Spleen (tissue), 11 donors: ENCODE data around the gene RAD51B. TPM values are rescaled to one million over a fixed set of nuclear protein-coding genes. Genes with fewer than 3 reads are reported as not detected.

ENCODE experiments used
- DNase-seq: peaks from one replicate; pipeline ENCODE4 v3.0.0-alpha.2; 2020
- H3K27ac ChIP-seq, 8 donors: fragments of 200-600 bp; sonication (generic) in 7 of 8; 1 replicate in 4 of 8; 2 replicates in 4 of 8; pipeline versions ENCODE4 v1.5.0 to v1.8.0; 2016 to 2021; ENCODE audit warnings: inconsistent platforms in 4 of 8, mild to moderate bottlenecking in 4 of 8, moderate library complexity in 1 of 8
- H3K27me3 ChIP-seq, 7 donors: fragments of 200-600 bp; sonication (generic) in 6 of 7; replicated peaks in 1 of 7; 1 replicate in 4 of 7; 2 replicates in 3 of 7; pipeline versions ENCODE4 v1.5.0 to v1.8.0; 2016 to 2021; ENCODE audit warnings: inconsistent platforms in 3 of 7, mild to moderate bottlenecking in 1 of 7
- H3K36me3 ChIP-seq, 6 donors: fragments of 200-600 bp; sonication (generic) in 5 of 6; 1 replicate in 4 of 6; 2 replicates in 2 of 6; pipeline versions ENCODE4 v1.5.0 to v1.8.0; 2016 to 2021; ENCODE audit warnings: inconsistent platforms in 2 of 6
- H3K4me1 ChIP-seq, 6 donors: fragments of 200-600 bp; sonication (generic) in 5 of 6; 1 replicate in 3 of 6; 2 replicates in 3 of 6; pipeline versions ENCODE4 v1.5.0 to v1.8.0; 2016 to 2021; ENCODE audit warnings: inconsistent platforms in 3 of 6
- H3K4me3 ChIP-seq, 8 donors: fragments of 200-600 bp; sonication (generic) in 7 of 8; 1 replicate in 4 of 8; 2 replicates in 4 of 8; pipeline versions ENCODE4 v1.5.0 to v1.8.0; 2016 to 2021; ENCODE audit warnings: inconsistent platforms in 4 of 8, mild to moderate bottlenecking in 4 of 8, moderate library complexity in 2 of 8
- H3K9me3 ChIP-seq, 8 donors: fragments of 200-600 bp; sonication (generic) in 7 of 8; 1 replicate in 4 of 8; 2 replicates in 4 of 8; pipeline versions ENCODE4 v1.5.0 to v1.8.0; 2016 to 2021; ENCODE audit warnings: inconsistent platforms in 4 of 8
- POLR2A ChIP-seq, 3 donors: fragments of 450-650 bp; IDR thresholded peaks; one replicate each; pipeline ENCODE4 v1.5.1; 2017; ENCODE audit warnings: antibody characterized with exemption in 3 of 3, mild to moderate bottlenecking in 1 of 3
- POLR2AphosphoS5 ChIP-seq, 3 donors: sonication (generic); formaldehyde crosslinking; IDR thresholded peaks; one replicate each; pipeline ENCODE4 v1.5.1; 2017; ENCODE audit warnings: antibody characterized with exemption in 3 of 3
- WGBS, 5 donors: extraction: QIAGEN DNeasy Blood & Tissue Kit in 3 of 5; methylation state at CpG; one replicate each; pipeline versions ENCODE4 v1.1.5 to v1.1.7; 2013 to 2018; 5-methylcytosine and 5-hydroxymethylcytosine counted together
- intact Hi-C: fragments of 100-400 bp; cut with DNase I; formaldehyde crosslinking; loops from one replicate; pipeline ENCODE4 v1.15.0; 2023; ENCODE audit warnings: low total_unique reads
- polyA plus RNA-seq, 3 donors: library from polyadenylated mRNA; stranded (reverse); fragments of 200-250 nt; gene quantifications; one replicate each; pipeline ENCODE4 v1.2.1, GENCODE V29; 2013
- total RNA-seq, 7 donors: library from RNA; depleted of rRNA in 3 of 7; stranded (reverse); fragments of >200 nt in 3 of 7; fragmentation: NEBNext Ultra II Directional in 4 of 7; extraction: Animal tissue kit (Norgen Biotek cat#: 25700) in 4 of 7; gene quantifications; one replicate each; pipeline versions ENCODE4 v1.1.0 to v1.2.1, GENCODE V29; 2016 to 2021
- TF ChIP-seq, protein P1 (sequence below), 11 experiments: fragments of 200-600 bp in 7 of 11; fragments of 450-650 bp in 4 of 11; sonication (generic) in 4 of 11; IDR thresholded peaks in 8 of 11; conservative IDR thresholded peaks in 3 of 11; 1 replicate in 7 of 11; 2 replicates in 4 of 11; pipeline versions ENCODE4 v1.4.0 to v1.8.0; 2016 to 2021; ENCODE audit warnings: antibody characterized with exemption in 11 of 11, inconsistent platforms in 4 of 11, mild to moderate bottlenecking in 1 of 11
- donor health status: healthy with polysubstance abuse.
- donor health status: DM: no; HTN: no; CAD: no; lungs with moderate emphysema.
- donor health status: DM: no; HTN: no; CAD: no.
- donor health status: Bipolar disorder and iron deficiency.
- donor health status: healthy.
- donor health status: DM: no; HTN: no; CAD: no.
- donor health status: DM: yes; HTN: yes; CAD: no.

Gene RAD51B
- total and polyA plus RNA-seq, 10 donors, result 4.2 to 43.7 (median 29.8) TPM

DNA sequence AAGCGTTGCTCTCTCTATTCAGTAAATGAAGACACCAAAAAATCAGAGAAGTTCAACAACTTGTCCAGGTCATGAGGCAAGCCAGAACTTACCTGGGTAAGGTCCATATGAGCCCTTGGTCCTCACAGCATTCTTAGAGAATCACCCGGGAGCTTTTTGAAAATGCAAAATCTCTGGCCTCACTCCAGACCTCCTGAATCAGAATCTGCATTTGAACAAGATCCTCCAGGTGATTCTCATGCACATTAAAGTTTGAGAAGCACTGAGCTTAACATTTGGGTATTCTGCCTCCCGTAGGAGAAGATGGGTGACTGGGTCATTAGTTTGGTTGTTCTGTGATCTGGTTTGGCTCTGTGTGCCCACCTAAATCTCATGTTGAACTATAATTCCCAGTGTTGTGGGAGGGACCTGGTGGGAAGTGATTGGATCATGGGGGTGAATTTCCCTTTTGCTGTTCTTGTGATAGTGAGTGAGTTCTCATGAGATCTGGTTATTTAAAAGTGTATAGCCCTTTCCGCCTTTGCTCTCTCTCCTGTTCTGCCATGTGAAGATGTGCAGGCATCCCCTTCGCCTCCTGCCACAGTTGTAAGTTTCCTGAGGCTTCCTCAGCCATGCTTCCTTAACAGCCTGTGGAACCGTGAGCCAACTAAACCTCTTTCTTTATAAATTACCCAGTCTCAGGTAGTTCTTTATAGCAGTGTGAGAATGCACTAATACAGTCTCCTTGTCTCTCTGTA is 221.2 kb downstream of the RAD51B start:
- Histone ChIP-seq H3K4me3 (no peak overlapping the region), H3K27ac (no peak overlapping the region), H3K27me3 (no peaks in the 10 kb centered on the region), H3K9me3 (no peaks in the 10 kb centered on the region), H3K4me1 (no peaks in the 10 kb centered on the region), H3K36me3 (no peaks in the 10 kb centered on the region)
- no peak for DNase-seq
- WGBS, 5 donors, result 85 to 95% (median 94%) methylated on average over 6 of the region's 6 CpGs
- intact Hi-C loops, result no loop called here
- TF ChIP-seq, protein P1, sequence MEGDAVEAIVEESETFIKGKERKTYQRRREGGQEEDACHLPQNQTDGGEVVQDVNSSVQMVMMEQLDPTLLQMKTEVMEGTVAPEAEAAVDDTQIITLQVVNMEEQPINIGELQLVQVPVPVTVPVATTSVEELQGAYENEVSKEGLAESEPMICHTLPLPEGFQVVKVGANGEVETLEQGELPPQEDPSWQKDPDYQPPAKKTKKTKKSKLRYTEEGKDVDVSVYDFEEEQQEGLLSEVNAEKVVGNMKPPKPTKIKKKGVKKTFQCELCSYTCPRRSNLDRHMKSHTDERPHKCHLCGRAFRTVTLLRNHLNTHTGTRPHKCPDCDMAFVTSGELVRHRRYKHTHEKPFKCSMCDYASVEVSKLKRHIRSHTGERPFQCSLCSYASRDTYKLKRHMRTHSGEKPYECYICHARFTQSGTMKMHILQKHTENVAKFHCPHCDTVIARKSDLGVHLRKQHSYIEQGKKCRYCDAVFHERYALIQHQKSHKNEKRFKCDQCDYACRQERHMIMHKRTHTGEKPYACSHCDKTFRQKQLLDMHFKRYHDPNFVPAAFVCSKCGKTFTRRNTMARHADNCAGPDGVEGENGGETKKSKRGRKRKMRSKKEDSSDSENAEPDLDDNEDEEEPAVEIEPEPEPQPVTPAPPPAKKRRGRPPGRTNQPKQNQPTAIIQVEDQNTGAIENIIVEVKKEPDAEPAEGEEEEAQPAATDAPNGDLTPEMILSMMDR (IDR thresholded peaks at IDR 0.05 in 8 of 11, conservative IDR thresholded peaks at IDR 0.05 in 3 of 11), result no peak
- TF ChIP-seq POLR2AphosphoS5 (IDR thresholded peaks at IDR 0.05) (no peak), POLR2A (IDR thresholded peaks at IDR 0.05) (no peak)

DNA sequence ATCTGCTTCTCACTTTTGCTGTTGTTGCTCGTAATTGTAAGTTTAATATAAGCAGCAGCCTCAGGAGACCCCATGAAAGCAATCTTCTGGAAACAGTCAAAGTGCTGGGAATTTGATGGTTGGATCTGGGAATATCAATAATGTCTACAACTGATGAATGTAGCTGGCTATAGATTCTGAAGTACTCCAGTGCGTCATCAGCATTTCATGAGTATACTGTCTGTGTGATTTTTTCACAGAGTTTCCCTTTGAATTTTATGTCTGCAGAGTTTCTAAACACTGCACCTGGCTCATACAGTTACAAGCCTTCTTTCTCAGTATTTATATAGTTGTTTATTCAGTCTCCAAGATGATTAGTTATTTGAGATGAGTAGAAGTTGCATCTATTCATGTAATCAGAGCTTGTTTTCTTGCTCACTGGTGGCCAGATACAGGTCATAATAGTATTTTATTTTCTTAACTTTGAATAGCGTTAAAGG is 222.3 kb downstream of the RAD51B start:
- no peaks in the 10 kb centered on the region for H3K36me3 ChIP-seq
- H3K9me3 ChIP-seq, result no peaks in the 10 kb centered on the region
- intact Hi-C loops, result no loop called here
- WGBS, 5 donors, result 87 to 100% (median 95%) methylated on average over 3 of the region's 3 CpGs
- TF ChIP-seq, protein P1 (IDR thresholded peaks at IDR 0.05 in 8 of 11, conservative IDR thresholded peaks at IDR 0.05 in 3 of 11), result no peak
- no peak for TF ChIP-seq POLR2A (IDR thresholded peaks at IDR 0.05)
- TF ChIP-seq POLR2AphosphoS5 (IDR thresholded peaks at IDR 0.05), result no peak
- no peak overlapping the region for H3K27ac ChIP-seq
- no peaks in the 10 kb centered on the region for H3K27me3 ChIP-seq
- H3K4me3 ChIP-seq, result no peak overlapping the region
- no peak for DNase-seq
- H3K4me1 ChIP-seq, result no peaks in the 10 kb centered on the region

DNA sequence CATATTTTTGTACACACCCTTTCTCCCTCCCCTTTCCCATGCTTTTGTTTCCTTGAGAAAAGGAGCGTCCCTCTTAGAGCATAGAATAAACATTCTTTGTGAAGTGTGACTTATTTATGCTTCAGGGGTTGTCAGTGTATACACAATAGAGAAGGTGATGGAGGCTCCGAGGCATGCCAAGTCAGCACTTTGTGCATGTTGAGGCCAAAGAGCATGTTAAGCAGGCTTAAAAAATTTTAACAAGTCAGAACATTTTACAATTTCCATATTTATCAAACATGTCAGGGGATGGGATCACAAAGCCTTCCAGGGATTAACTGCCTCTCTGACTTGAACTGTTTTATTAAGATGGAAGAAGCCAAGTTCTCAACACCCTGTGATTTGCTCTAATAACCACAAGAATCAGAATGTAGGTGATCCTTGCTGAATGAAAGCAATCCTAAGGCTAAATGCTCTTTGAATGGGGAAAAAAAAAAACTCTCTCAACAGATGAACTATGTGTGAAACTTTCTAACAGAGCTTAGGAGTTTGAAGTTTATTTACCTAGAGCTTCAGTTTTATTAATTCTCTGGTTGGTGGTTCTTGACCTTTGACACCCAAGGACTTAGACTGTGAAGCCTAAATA is 223.1 kb downstream of the RAD51B start:
- TF ChIP-seq POLR2AphosphoS5 (IDR thresholded peaks at IDR 0.05), result no peak
- TF ChIP-seq, protein P1 (IDR thresholded peaks at IDR 0.05 in 8 of 11, conservative IDR thresholded peaks at IDR 0.05 in 3 of 11), result no peak
- H3K4me1 ChIP-seq, result no peaks in the 10 kb centered on the region
- no peaks in the 10 kb centered on the region for H3K27me3 ChIP-seq
- no peaks in the 10 kb centered on the region for H3K36me3 ChIP-seq
- DNase-seq, result no peak
- no peak overlapping the region for H3K27ac ChIP-seq
- H3K9me3 ChIP-seq, result no peaks in the 10 kb centered on the region
- 82 to 94% (median 87%) methylated on average over 2 of the region's 2 CpGs for WGBS, 5 donors
- no peak overlapping the region for H3K4me3 ChIP-seq
- intact Hi-C loops, result no loop called here

DNA sequence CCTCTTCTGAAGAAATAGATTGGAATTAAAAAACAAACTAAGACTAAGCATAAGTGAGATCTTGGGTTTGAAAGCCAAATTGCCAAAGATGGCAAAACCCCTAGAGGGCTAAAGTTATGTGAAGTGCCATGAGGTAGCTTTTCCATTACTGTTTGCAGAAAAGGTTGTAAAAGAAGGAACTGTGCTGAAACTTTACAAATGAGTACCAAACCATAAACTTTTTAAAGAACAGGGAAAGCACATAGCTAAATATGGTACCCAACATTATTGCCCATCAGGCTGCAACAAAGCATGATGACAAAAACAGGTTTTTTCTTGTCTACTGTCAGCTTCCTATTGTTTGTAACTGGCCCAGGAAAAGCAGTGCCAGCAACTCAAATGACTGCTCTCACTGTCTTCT is 224.2 kb downstream of the RAD51B start:
- no peak for TF ChIP-seq POLR2AphosphoS5 (IDR thresholded peaks at IDR 0.05)
- no peak for TF ChIP-seq POLR2A (IDR thresholded peaks at IDR 0.05)
- TF ChIP-seq, protein P1 (IDR thresholded peaks at IDR 0.05 in 8 of 11, conservative IDR thresholded peaks at IDR 0.05 in 3 of 11), result no peak
- intact Hi-C loops, result no loop called here
- H3K27ac ChIP-seq, result no peak overlapping the region

More for the DNA sequence above, 224.2 kb downstream of the RAD51B start:
- Histone ChIP-seq H3K4me3 (no peak overlapping the region), H3K4me1 (no peaks in the 10 kb centered on the region), H3K9me3 (peaks cover 0 to 2% (median 0%) of the 10 kb centered on the region in 8 donors), H3K27me3 (no peaks in the 10 kb centered on the region), H3K36me3 (no peaks in the 10 kb centered on the region)
- no peak for DNase-seq
